Muscle of arm (tissue), 12 donors: Measurements from ENCODE around the gene SGF29. TPM values are rescaled to one million over a fixed set of nuclear protein-coding genes. Genes with fewer than 3 reads are reported as not detected.
A peak's percentile ranks its signal among the peaks of the same experiment; 100 is the strongest.
"Not testable (repeated sequence)": the region's sequence is repeated elsewhere in the genome, so short reads cannot be mapped to it uniquely, and the experiment has no call there.

Experiments
- DNase-seq: peaks from one replicate; pipeline ENCODE4 v3.0.0-alpha.2; 2013
- polyA plus RNA-seq, 12 donors: library from polyadenylated mRNA; unstranded; fragments of 120-200 nt; gene quantifications; one replicate each; pipeline ENCODE4 v1.2.1, GENCODE V29; 2013; ENCODE audit not compliant: insufficient read length in 12 of 12

SGF29 gene
- polyA plus RNA-seq, 12 donors, result 8.4 to 26.0 (median 14.8) TPM; not detected in 1

GRCh38 chr16:28531777-28532744 lies 21.7 kb upstream of the SGF29 start:
- DNase-seq, result peak; percentile 47

- DNase-seq, result no peak
These were observed 20.6 kb upstream of the SGF29 start for GRCh38 chr16:28532940-28533647.

- DNase-seq, result no peak
These were observed 19.0 kb upstream of the SGF29 start for GRCh38 chr16:28534542-28535373.

GRCh38 chr16:28537076-28537475 lies 16.6 kb upstream of the SGF29 start:
- no peak for DNase-seq

GRCh38 chr16:28537964-28538732 lies 15.6 kb upstream of the SGF29 start:
- no peak for DNase-seq

GRCh38 chr16:28538733-28539596 lies 14.8 kb upstream of the SGF29 start, which contains the start of gene NUPR1:
Gene NUPR1, minus strand, starts transcription at chr16:28538974. Its CDS starts 67 bp downstream, at chr16:28538907.
- DNase-seq, result peak; percentile 98

GRCh38 chr16:28540346-28540745 lies 13.4 kb upstream of the SGF29 start:
- DNase-seq, result no peak

GRCh38 chr16:28542646-28543045 lies 11.1 kb upstream of the SGF29 start:
- no peak for DNase-seq

- DNase-seq, result no peak
These were observed 10.6 kb upstream of the SGF29 start for GRCh38 chr16:28543072-28543471.

- no peak for DNase-seq
These were observed 8.7 kb upstream of the SGF29 start for GRCh38 chr16:28544998-28545397.

GRCh38 chr16:28545964-28546363 lies 7.8 kb upstream of the SGF29 start:
- not testable (repeated sequence) for DNase-seq

GRCh38 chr16:28546626-28547025 lies 7.1 kb upstream of the SGF29 start:
- DNase-seq, result no peak

- no peak for DNase-seq
These were observed 5.4 kb upstream of the SGF29 start for GRCh38 chr16:28548306-28548802.

- no peak for DNase-seq
These were observed 4.3 kb upstream of the SGF29 start for GRCh38 chr16:28549301-28549899.

GRCh38 chr16:28554634-28555423 lies 1.1 kb downstream of the SGF29 start:
- DNase-seq, result no peak

- no peak for DNase-seq
These were observed 1.8 kb downstream of the SGF29 start for GRCh38 chr16:28555561-28555960.

GRCh38 chr16:28556914-28557320 lies 3.2 kb downstream of the SGF29 start:
- no peak for DNase-seq

GRCh38 chr16:28558456-28558855 lies 4.7 kb downstream of the SGF29 start:
- no peak for DNase-seq
